PFSK-1 (cell line): ENCODE measurements around the gene PODXL2.

Experiments
- FOXP2 ChIP-seq: optimal IDR thresholded peaks from 2 replicates; pipeline ENCODE3; 2011; ENCODE audit warnings: borderline replicate concordance, control low read depth, inconsistent platforms; ENCODE audit not compliant: insufficient read depth; ENCODE audit errors: extremely low read length, extremely low read depth
- POLR2AphosphoS5 ChIP-seq: IDR thresholded peaks from 2 replicates; pipeline ENCODE4 v1.6.1; 2012; ENCODE audit warnings: low read depth, mild to moderate bottlenecking, control low read depth, low read length, moderate library complexity
- REST ChIP-seq, 2 experiments: IDR thresholded peaks; 2 replicates each; pipeline versions ENCODE4 v1.6.1 to v1.8.0; 2011 to 2012; ENCODE audit warnings: low read depth in 2 of 2, low read length in 2 of 2, control low read depth in 1 of 2, inconsistent platforms in 1 of 2, mild to moderate bottlenecking in 1 of 2, moderate library complexity in 1 of 2; ENCODE audit not compliant: insufficient read depth in 1 of 2
- SIN3A ChIP-seq: IDR thresholded peaks from 2 replicates; pipeline ENCODE4 v1.6.1; 2012; ENCODE audit warnings: mild to moderate bottlenecking, low read length, moderate library complexity, borderline replicate concordance; ENCODE audit not compliant: insufficient read depth
- TAF1 ChIP-seq: IDR thresholded peaks from 2 replicates; pipeline ENCODE4 v1.6.1; 2012; ENCODE audit warnings: low read length, control low read depth, borderline replicate concordance; ENCODE audit not compliant: insufficient read depth

PODXL2 gene

DNA sequence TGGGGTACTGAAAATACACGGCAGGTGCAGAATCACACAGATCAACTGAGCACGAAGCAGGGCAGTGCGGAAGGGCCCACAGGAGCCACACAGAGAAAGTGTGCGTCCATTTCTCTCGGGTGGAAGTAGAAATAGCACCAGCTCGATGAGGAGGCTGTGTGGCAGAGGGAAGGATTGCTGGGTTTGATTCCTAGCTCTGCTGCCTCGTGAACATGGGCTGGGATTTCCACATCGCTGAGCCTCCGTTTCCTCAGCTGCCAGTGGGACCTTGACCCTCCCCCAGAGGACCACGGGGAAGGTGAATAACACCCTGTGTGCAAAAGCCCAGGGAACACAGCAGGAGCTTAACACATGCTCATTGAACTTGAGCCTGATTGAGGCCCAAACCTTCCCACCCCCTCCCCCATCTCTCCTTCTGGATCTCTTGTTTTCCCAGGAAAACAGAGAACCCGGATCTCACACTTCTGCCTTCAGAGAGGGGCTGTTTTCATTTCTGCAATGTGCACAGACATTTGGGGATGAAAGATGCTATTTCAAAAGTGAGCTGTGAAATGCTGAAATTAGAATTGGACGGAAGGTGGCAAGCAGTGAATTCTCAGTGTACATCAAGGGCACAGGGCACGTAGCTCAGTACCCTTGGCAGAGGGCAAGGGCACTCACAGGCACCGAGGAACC, 82.2 kb downstream of the PODXL2 start:
- no peak for TF ChIP-seq REST (IDR thresholded peaks at IDR 0.05; ENCODE audit: insufficient read depth in 1 of 2, low read depth in 2 of 2, low read length in 2 of 2)
- no peak for TF ChIP-seq SIN3A
- no peak for TF ChIP-seq TAF1
- no peak for TF ChIP-seq POLR2AphosphoS5
- no peak for TF ChIP-seq FOXP2

DNA sequence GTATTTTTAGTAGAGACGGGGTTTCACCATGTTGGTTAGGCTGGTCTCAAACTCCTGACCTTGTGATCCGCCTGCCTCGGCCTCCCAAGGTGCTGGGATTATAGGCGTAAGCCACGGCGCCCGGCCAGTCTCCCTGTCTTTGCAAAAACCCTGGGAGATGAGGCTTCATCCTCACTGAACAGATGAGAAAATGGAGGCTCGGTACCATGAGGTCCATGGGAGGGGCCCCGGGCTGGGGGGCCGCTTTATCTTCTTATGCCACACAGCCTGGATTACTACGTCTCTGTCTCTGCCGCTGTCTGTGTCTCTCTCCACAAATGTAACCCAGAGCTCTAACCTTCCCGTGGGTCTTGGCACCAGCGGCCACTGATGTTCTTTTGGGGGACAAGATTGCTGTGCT, 82.9 kb downstream of the PODXL2 start:
- TF ChIP-seq FOXP2 = no peak
- no peak for TF ChIP-seq SIN3A
- no peak for TF ChIP-seq TAF1
- TF ChIP-seq REST (IDR thresholded peaks at IDR 0.05; ENCODE audit: insufficient read depth in 1 of 2, low read depth in 2 of 2, low read length in 2 of 2) = no peak
- no peak for TF ChIP-seq POLR2AphosphoS5

GRCh38 chr3:127712461-127712860, 83.5 kb downstream of the PODXL2 start:
- no peak for TF ChIP-seq TAF1
- TF ChIP-seq REST (IDR thresholded peaks at IDR 0.05; ENCODE audit: insufficient read depth in 1 of 2, low read depth in 2 of 2, low read length in 2 of 2) = no peak
- TF ChIP-seq POLR2AphosphoS5 = no peak
- no peak for TF ChIP-seq SIN3A
- TF ChIP-seq FOXP2 = no peak

- TF ChIP-seq TAF1 (no peak), REST (IDR thresholded peaks at IDR 0.05; ENCODE audit: insufficient read depth in 1 of 2, low read depth in 2 of 2, low read length in 2 of 2) (no peak), FOXP2 (no peak), POLR2AphosphoS5 (no peak), SIN3A (no peak)
These were observed 84.1 kb downstream of the PODXL2 start for GRCh38 chr3:127712881-127713771.
